ENCODE results near the gene SPATA3.

DNA sequence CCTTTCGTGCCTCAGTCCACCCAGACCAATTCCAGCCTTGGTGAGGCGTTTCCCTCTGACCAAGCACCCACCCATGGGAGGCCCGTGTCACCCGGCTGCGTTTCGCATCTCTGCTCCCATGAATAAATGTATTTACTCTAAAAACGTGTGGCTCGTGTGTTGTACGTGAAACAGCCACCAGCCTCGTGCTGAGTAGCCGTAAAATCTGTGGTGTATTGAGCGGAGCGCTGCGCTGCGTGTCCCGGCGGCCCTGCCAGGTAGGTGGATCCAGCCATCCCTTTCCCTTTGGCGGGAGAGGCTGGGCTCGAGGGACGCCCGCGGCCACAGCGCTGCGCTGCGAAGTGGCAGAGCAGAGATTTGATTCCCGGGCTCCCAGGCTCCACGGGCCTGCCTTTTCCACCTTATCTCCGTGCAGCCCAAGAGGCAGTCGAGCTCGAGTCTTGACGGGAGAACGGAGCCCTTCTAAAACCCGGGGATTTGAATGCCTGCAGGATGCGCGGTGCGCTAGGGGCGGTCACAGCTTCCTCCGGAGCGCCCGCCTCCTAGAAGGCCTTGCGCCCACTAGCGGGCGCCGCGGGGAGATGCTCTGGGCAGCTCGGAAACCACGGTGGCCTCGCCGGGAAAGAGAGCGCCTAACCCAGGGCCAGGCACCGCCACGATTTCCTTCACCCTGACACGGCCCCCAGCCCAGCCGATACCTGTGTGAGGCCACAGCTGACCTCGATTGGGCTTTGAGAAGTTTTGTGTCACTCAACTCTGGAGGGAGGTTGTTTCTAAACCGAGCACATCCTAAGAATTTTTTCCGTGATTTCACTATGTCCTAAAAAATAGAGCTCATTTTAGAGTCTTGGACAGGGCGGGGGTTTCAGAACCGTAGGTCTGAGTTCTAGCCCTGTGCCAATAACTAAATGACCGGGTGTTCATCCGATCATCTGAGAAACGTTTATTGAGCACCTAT lies 56.9 kb downstream of the SPATA3 start:
- TF ChIP-seq, protein P1, sequence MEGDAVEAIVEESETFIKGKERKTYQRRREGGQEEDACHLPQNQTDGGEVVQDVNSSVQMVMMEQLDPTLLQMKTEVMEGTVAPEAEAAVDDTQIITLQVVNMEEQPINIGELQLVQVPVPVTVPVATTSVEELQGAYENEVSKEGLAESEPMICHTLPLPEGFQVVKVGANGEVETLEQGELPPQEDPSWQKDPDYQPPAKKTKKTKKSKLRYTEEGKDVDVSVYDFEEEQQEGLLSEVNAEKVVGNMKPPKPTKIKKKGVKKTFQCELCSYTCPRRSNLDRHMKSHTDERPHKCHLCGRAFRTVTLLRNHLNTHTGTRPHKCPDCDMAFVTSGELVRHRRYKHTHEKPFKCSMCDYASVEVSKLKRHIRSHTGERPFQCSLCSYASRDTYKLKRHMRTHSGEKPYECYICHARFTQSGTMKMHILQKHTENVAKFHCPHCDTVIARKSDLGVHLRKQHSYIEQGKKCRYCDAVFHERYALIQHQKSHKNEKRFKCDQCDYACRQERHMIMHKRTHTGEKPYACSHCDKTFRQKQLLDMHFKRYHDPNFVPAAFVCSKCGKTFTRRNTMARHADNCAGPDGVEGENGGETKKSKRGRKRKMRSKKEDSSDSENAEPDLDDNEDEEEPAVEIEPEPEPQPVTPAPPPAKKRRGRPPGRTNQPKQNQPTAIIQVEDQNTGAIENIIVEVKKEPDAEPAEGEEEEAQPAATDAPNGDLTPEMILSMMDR (optimal IDR thresholded peaks at IDR 0.05 in 1 of 3, IDR thresholded peaks at IDR 0.05 in 1 of 3, conservative IDR thresholded peaks at IDR 0.05 in 1 of 3; ENCODE audit: extremely low read depth in 1 of 3, insufficient read depth in 2 of 3, low read length in 3 of 3) = peak; percentile 72 to 97 (median 88)
- no peak for TF ChIP-seq EZH2 (IDR thresholded peaks at IDR 0.05; ENCODE audit: low read length)

All from keratinocyte (primary cell).